SJCRH30 (cell line): ENCODE measurements around the gene DBH. TPM values are rescaled to one million over a fixed set of nuclear protein-coding genes. Genes with fewer than 3 reads are reported as not detected.
"Not testable (repeated sequence)": the region's sequence is repeated elsewhere in the genome, so short reads cannot be mapped to it uniquely, and the experiment has no call there.

Source experiments
- DNase-seq, 2 experiments: peaks; one replicate each; pipeline ENCODE4 v3.0.0-alpha.2; 2015 to 2020
- H3K27ac ChIP-seq: fragments of 250-450 bp; sonication (Bioruptor Pico); 2 replicates; pipeline ENCODE4 v1.5.1; 2020; ENCODE audit warnings: mild to moderate bottlenecking, moderate library complexity
- H3K27me3 ChIP-seq: fragments of 250-450 bp; sonication (Bioruptor Pico); 2 replicates; pipeline ENCODE4 v1.5.1; 2020; ENCODE audit warnings: mild to moderate bottlenecking, moderate library complexity
- H3K36me3 ChIP-seq: fragments of 250-450 bp; sonication (Bioruptor Pico); 2 replicates; pipeline ENCODE4 v1.5.1; 2020; ENCODE audit warnings: mild to moderate bottlenecking, moderate library complexity
- H3K4me1 ChIP-seq: fragments of 250-450 bp; sonication (Bioruptor Pico); 2 replicates; pipeline ENCODE4 v1.5.1; 2020; ENCODE audit warnings: mild to moderate bottlenecking, moderate library complexity
- H3K4me3 ChIP-seq: fragments of 250-450 bp; sonication (Bioruptor Pico); 2 replicates; pipeline ENCODE4 v1.5.1; 2020; ENCODE audit warnings: mild to moderate bottlenecking, moderate library complexity
- H3K9me3 ChIP-seq: fragments of 250-450 bp; sonication (Bioruptor Pico); replicated peaks from 2 replicates; pipeline ENCODE4 v1.5.1; 2020; ENCODE audit warnings: mild to moderate bottlenecking, moderate library complexity
- total RNA-seq: library from RNA; depleted of rRNA; stranded (reverse); fragments of >200 nt; shearing (Covaris generic); gene quantifications from 2 replicates; pipeline ENCODE4 v1.2.3, GENCODE V29; 2014

DBH gene
- total RNA-seq, 1 experiment from 2014 or later: 2.5 TPM

DNA sequence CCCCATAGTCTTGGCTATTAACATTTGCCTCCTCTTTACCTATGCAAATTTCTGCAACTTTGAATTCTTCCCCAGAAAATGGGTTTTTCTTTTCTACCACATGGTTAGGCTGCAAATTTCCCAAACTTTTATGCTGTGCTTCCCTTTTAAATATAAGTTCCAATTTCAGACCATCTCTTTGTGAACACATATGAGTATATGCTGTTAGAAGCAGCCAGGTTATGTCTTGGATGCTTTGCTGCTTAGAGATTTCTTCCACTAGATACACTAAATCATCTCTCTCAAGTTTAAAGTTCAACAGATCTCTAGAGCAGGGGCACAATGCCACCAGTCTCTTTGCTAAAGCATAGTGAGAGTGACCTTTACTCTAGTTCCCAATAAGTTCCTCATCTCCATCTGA, 10.2 kb upstream of the DBH start:
- H3K27me3 ChIP-seq, H3K4me3 ChIP-seq: not testable (repeated sequence)

DNA sequence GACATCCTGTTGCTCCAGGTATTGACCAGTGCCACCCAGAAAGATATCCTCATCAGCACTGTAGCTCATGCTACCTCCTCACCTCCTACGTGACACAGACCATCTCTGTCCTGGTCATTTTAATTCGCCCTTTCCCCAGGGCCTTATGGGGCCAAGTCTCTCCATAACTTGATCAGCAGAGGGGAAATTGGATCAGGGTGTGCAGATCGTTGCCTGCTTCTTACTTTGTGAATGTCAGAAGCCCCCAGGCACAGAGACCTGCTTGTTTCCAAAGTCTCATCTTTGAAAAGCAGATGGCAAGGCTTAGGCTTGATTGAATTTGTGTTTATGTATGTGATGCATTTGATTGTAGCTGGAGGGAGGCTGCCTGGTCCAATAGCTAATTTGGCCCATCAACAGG, 8.8 kb upstream of the DBH start:
- Histone ChIP-seq H3K4me3 (no peak overlapping the region), H3K27me3 (0 out of 2 replicates have a peak, but pooled peaks cover under 1% of the 10 kb centered on the region), H3K27ac (no peak overlapping the region), H3K9me3 (peaks cover 19% of the 10 kb centered on the region), H3K4me1 (peaks cover 7% of the 10 kb centered on the region), H3K36me3 (no peaks in the 10 kb centered on the region)
- DNase-seq: no peak

More for the DNA sequence above, 10.2 kb upstream of the DBH start:
- H3K4me1 ChIP-seq, DNase-seq, H3K27ac ChIP-seq, H3K36me3 ChIP-seq: not testable (repeated sequence)
- peaks cover 19% of the 10 kb centered on the region for H3K9me3 ChIP-seq

DNA sequence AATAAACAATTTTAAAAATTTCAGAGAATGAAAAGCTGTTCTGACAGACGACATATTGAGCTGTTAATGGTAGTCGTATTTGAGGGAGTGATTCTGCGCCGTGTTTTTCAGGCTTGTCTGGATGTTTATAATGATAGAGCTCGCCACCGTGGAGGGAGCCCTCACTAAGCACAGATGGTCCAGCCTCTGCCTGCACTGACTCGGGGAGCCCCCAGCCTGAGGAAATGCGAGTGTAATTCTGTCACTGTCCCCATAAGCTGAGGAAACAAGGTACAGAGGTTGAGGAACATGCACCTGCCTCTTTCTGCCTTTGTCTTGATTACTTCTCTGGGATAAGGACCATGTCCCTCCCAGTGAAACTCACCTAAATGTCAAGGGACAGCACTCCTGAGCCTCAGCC, 7.4 kb upstream of the DBH start:
- peaks cover 19% of the 10 kb centered on the region for H3K4me1 ChIP-seq
- no peak for DNase-seq
- no peaks in the 10 kb centered on the region for H3K36me3 ChIP-seq
- H3K9me3 ChIP-seq: peaks cover 19% of the 10 kb centered on the region
- no peak overlapping the region for H3K27ac ChIP-seq
- no peaks in the 10 kb centered on the region for H3K27me3 ChIP-seq
- H3K4me3 ChIP-seq: no peak overlapping the region

DNA sequence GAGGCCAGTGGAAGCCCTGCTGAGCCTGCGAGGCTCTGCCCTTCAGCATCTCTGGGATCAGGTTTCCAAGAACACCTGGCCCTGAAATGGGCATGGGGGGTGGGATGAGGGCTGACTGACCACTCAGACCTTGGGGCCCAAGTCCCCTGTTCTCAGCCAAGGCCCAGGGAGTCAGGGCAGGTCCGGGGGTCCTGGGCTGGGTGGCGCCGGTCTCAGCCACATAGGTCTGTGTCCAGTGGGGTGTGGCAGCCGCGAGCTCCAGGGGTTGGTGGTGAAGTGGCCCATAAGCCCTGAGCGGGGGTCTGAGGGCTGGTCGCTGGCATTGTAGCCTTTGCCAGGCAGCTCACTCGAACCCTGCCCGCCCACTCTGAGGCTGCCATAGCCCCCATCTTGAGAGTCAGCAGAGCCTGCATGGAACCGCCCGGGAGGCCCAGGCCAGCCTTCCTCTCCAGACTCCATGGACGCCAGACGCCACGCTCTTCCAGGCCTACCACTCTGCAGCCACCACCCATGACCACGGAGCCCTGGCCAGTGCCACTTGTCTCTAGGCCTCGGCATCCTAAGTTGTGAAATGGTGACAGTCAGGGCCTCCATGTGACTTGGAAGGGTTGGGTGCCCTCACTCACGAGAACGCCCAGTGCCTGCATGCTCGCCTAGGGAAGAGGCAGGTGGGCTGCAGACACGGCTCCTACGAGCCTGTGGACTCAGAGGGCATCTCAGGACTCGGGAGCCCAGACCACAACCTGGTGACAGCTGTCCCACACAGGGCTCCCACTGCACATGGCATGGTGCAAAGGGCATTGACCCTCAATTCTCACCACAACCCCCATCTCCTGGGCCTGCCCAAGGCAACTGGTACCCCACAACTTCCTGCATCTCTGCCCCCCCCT, 6.7 kb upstream of the DBH start:
- Histone ChIP-seq H3K36me3 (no peaks in the 10 kb centered on the region), H3K9me3 (peaks cover 18% of the 10 kb centered on the region), H3K4me1 (peaks cover 26% of the 10 kb centered on the region), H3K27me3 (no peaks in the 10 kb centered on the region), H3K4me3 (no peak overlapping the region), H3K27ac (no peak overlapping the region)
- no peak for DNase-seq

DNA sequence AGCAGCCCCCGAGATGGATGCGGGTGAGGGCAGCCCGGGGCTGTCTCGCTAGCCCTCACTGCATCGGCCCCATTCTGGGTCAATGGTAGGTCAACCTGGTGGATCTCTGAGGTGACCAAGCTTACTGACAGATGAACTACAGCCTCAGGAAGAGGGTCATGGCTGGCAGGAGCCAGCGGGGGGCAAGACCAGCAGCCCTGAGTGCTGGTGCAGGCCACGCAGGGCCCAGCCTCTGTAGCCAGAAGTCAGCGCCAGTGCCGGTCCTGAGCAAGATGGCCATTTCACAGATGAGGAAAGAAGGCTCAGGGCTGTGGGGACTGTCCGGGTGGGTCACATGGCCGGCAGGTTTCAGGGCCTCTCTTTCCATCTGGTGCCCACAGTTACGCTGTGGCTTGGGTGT, 5.1 kb upstream of the DBH start:
- H3K27me3 ChIP-seq: no peaks in the 10 kb centered on the region

DNA sequence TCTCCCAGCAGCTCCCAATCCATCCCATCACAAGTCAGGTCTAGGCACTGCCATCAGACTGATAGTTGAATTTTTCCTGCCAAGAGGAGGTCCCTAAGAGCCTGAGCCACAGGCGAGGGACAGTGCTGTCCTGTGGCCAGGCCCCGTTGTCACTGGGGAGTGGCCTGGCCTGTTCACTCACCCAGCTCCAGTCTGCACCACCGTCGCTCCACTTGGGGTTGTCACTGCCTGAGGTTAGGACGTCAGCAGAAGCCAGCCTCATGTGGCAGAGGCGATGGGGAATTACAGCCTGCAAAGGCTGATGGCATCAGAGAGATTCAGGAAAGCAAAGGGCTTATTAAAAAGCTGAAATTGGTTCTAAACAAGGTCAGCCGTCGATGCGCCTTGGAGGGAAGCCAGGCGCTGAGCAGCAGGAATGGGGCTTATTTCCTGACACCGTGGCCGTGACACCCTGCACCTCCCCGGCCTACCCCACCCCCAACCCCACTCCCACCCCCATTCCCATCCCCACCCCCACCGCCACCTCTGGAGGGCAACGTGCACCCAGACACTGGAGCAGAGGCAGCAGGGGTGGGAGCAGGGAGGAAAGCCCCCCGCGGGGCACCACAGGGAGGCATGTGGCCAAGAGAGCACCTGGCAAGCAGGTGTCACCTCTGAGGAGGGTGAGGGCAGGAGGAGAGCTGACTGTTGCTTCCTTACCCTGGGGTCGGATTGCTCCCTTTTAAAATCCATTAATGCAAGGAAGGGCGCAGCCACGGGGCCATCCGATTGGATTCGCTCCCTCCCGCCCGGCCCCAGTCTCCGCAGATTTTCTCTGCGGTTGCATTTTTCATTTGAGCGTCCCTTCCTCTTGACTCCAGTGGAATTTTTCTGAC, 3.1 kb upstream of the DBH start:
- Histone ChIP-seq H3K4me1 (peaks cover 42% of the 10 kb centered on the region), H3K4me3 (peak overlapping the region; percentile 21; the same call in 1 of the 2 replicates), H3K27me3 (no peaks in the 10 kb centered on the region), H3K36me3 (no peaks in the 10 kb centered on the region), H3K27ac (peak overlapping the region; percentile 79), H3K9me3 (no peaks in the 10 kb centered on the region)
- DNase-seq: peak; percentile 61 to 74

More for the DNA sequence above, 5.1 kb upstream of the DBH start:
- Histone ChIP-seq H3K27ac (no peak overlapping the region), H3K4me3 (no peak overlapping the region), H3K36me3 (no peaks in the 10 kb centered on the region), H3K9me3 (peaks cover 8% of the 10 kb centered on the region), H3K4me1 (peaks cover 42% of the 10 kb centered on the region)
- DNase-seq: no peak

DNA sequence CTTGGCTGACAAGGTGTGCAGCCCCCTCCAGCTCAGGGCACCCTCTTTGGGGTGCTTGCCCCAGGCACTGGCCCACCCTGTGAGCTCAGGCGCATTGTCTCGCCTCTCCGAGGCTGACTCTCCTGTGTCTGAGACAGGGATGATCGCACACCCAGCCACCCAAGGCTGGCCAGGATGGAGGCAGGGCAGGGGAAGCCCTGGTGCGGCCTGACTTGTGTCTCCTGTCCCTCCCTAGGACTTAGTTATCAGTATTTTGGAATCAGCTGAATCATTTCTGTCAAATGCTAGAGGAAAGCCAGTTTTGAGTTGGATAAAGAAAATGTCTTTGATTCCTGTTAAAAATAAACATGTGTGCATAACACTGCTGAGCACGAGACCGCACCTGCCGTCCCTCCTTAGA, 2.5 kb upstream of the DBH start:
- peaks cover 42% of the 10 kb centered on the region for H3K4me1 ChIP-seq
- no peaks in the 10 kb centered on the region for H3K27me3 ChIP-seq
- peak overlapping the region; percentile 21 for H3K4me3 ChIP-seq
- H3K9me3 ChIP-seq: no peaks in the 10 kb centered on the region
- peak in 1 of 2 experiments; percentile 70 for DNase-seq
- H3K27ac ChIP-seq: peak overlapping the region; percentile 79
- H3K36me3 ChIP-seq: no peaks in the 10 kb centered on the region

DNA sequence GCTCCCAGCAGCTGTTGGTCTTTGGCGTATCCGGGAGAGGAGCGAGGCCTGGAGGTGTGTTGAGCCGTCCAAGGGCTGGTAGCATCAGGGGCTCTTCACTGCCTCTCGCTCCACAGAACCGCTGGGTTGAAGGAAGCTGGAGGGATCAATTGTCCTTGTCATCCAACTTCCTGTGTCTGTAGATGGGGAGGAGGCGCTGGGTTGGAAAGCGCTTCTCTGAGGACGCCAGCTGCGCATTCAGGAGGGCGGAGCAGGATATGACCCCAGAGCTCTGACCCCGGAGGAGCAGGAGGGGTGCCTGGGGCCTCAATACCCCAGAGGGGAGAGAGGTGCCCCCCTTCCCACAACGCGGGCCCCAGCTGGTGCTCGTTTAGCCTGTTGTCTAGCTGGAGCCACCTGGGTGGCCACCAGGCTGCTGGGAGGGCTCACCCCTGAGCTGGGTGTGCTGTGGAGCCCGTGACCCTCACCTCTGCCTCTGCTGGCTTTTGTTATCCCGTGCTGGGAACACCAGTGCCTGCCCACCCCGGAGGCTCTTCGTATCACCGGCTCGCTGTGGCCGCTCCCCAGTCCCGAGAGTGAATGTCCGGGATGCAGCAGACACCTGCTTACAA, 2.0 kb upstream of the DBH start:
- Histone ChIP-seq H3K36me3 (no peaks in the 10 kb centered on the region), H3K27ac (peak overlapping the region; percentile 79), H3K4me3 (peak overlapping the region; percentile 21), H3K4me1 (peaks cover 42% of the 10 kb centered on the region), H3K9me3 (no peaks in the 10 kb centered on the region), H3K27me3 (no peaks in the 10 kb centered on the region)
- peak; percentile 85 to 91 for DNase-seq

DNA sequence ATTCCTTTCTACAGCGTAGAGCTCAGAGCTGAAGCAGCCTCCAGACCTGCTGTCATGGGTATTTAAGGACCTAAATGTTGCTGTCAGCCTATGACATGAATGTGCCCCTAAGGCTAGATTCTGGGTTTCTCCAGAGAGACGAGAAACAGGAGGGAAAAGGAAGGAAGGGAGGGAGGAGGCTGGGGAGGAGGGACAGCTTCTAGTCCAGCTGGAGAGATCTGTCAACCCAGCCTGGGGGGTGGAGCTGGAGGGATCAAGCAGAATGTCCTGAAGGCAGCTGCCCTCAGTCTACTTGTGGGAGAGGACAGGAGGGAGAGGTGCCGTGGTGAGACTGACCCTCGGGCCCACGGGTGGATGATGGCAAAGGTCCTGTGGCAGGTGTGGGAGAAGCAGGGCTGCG, 1.1 kb upstream of the DBH start:
- no peaks in the 10 kb centered on the region for H3K9me3 ChIP-seq
- no peaks in the 10 kb centered on the region for H3K36me3 ChIP-seq
- H3K27me3 ChIP-seq: no peaks in the 10 kb centered on the region
- peak; percentile 91 to 93 for DNase-seq
- H3K27ac ChIP-seq: peak overlapping the region; percentile 79; the same call in 1 of the 2 replicates
- H3K4me1 ChIP-seq: peaks cover 42% of the 10 kb centered on the region
- peak overlapping the region; percentile 21 for H3K4me3 ChIP-seq

DNA sequence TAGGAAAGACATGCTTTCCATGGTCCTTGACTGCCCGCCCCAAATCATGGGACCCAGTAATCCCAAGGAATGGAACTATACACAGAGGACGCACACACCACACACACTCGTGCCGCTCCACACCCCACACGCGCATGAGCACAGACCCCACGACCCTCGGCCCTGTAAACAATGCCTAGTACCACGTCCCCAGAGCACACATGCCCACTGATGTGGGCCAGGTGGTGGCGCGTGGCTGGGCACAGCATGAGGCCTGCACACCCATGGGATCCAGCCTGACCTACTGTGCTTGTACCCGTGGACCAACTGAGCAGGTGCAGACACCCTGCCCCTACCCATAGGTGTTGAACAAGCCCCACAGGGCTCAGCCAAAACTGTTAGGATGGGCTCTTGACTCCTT, 739 bp downstream of the DBH start:
- Histone ChIP-seq H3K27me3 (no peaks in the 10 kb centered on the region), H3K36me3 (no peaks in the 10 kb centered on the region), H3K27ac (no peak overlapping the region), H3K4me1 (peaks cover 40% of the 10 kb centered on the region), H3K9me3 (no peaks in the 10 kb centered on the region), H3K4me3 (no peak overlapping the region)
- DNase-seq: no peak

DNA sequence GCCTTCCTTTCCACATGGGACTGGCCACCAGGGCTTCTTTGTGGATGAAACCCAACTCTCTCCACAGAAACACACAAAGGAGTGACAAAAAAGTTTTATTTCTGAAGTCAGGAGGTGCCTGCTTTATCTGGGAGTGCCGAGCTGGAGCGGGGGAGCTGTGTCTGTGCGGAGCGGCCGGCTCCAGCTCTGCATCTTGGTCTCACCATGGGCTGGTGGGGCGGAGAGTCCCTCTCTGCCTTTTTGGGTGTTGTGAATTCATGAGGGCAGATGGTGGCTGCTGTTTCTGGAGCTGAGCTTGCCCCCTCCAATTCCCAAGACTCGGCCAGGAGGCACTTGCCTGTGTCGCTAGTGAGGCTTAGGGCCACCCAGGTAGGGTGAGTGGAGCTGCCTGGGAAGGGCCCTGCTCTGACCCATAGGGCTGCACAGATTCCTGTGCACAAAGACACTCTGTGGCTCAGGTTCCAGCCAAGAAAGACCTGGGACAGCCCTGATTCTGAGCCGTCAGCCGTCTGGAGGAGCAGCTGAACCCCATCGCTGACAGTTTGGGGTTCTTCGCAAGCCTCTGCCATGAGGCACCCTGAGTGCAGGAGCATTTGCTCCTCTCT, 1.4 kb downstream of the DBH start:
- Histone ChIP-seq H3K27ac (no peak overlapping the region), H3K9me3 (no peaks in the 10 kb centered on the region), H3K4me3 (no peak overlapping the region), H3K36me3 (no peaks in the 10 kb centered on the region), H3K27me3 (no peaks in the 10 kb centered on the region), H3K4me1 (peaks cover 33% of the 10 kb centered on the region)
- no peak for DNase-seq

DNA sequence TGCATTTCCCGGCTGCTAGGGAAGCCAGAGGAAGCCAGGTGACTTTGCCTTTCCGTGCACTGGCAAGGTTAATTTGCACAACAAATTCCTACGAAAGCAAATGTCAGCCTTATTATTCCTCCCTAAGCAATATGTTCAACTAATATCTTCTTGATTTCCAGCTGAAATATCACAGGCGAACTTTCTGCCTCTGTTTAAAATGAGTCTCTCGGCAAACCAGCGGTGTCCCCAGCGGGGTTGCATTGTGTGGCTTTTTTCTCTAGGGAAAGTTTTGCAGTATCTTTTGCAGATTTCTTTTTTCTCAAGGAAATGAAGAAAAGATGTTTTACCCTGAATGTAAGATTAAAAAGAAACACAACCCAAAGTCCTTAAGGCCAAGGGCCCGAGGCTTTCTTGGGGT, 1.9 kb downstream of the DBH start:
- Histone ChIP-seq H3K4me3 (no peak overlapping the region), H3K27me3 (no peaks in the 10 kb centered on the region), H3K36me3 (no peaks in the 10 kb centered on the region), H3K27ac (no peak overlapping the region), H3K9me3 (no peaks in the 10 kb centered on the region), H3K4me1 (peaks cover 29% of the 10 kb centered on the region)
- DNase-seq: no peak

DNA sequence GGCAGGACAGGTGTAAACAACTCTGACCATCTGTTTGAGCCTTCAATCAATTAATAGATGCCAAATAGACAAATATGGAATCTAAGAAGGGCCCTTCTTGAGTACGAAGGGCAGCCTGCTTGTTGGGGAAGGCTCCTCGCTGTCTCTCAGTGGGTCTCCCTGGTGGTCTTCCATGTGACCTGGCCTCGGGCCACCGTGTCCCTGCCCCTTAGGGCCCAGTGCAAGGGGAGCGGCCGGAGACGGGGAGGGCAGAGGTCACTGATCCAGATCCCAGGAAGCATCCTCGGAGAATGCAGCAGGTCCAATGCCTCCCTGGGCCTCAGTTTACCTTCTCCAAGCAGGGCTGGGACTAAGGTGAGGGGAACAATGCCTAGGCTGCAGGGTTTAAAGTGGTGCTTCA, 2.5 kb downstream of the DBH start:
- H3K9me3 ChIP-seq: no peaks in the 10 kb centered on the region
- H3K27me3 ChIP-seq: no peaks in the 10 kb centered on the region
- H3K4me1 ChIP-seq: peaks cover 24% of the 10 kb centered on the region
- H3K4me3 ChIP-seq: no peak overlapping the region
- no peak for DNase-seq
- H3K36me3 ChIP-seq: no peaks in the 10 kb centered on the region
- no peak overlapping the region for H3K27ac ChIP-seq

DNA sequence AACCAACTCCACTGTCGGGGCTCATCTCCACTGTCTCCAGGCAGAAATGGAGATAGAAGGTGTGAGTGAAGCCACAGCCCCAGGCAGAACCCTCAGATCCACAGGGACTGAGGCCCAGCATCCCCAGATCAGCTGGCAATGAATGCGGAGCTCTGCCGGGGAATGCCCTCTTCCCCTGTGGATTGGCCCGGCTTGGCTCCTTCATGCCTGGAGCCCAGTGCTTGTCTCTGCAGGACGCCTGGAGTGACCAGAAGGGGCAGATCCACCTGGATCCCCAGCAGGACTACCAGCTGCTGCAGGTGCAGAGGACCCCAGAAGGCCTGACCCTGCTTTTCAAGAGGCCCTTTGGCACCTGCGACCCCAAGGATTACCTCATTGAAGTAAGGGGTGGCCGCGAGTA, 3.5 kb downstream of the DBH start:
- Histone ChIP-seq H3K27me3 (no peaks in the 10 kb centered on the region), H3K27ac (no peak overlapping the region)
- no peak for DNase-seq

More for the DNA sequence above, 3.5 kb downstream of the DBH start:
- Histone ChIP-seq H3K9me3 (no peaks in the 10 kb centered on the region), H3K4me3 (no peak overlapping the region), H3K36me3 (no peaks in the 10 kb centered on the region), H3K4me1 (peaks cover 15% of the 10 kb centered on the region)
